Heart left ventricle (tissue), 16 donors: Measurements from ENCODE around the gene MLPH. TPM values are rescaled to one million over a fixed set of nuclear protein-coding genes. Genes with fewer than 3 reads are reported as not detected.

Experiments used
- ATAC-seq, 4 donors: fragments of 200-7000 bp; cut with Tn5 transposase; one replicate each; pipeline ENCODE4 v1.9.1; 2020 to 2022; ENCODE audit warnings: moderate library complexity in 4 of 4, mild to moderate bottlenecking in 3 of 4, moderate number of reproducible peaks in 1 of 4
- DNase-seq, 5 donors: peaks; one replicate each; pipeline ENCODE4 v3.0.0-alpha.2; 2020
- H3K27ac ChIP-seq, 12 donors: fragments of 200-600 bp; sonication (generic) in 4 of 12; one replicate each; pipeline versions ENCODE4 v1.5.0 to v1.8.0; 2016 to 2022; ENCODE audit warnings: mild to moderate bottlenecking in 2 of 12
- H3K27me3 ChIP-seq, 9 donors: fragments of 200-600 bp; sonication (generic) in 2 of 9; one replicate each; pipeline versions ENCODE4 v1.5.1 to v1.8.0; 2016 to 2022; ENCODE audit warnings: mild to moderate bottlenecking in 3 of 9
- H3K36me3 ChIP-seq, 9 donors: fragments of 200-600 bp; sonication (generic) in 2 of 9; one replicate each; pipeline versions ENCODE4 v1.5.0 to v1.8.0; 2018 to 2022; ENCODE audit warnings: mild to moderate bottlenecking in 2 of 9
- H3K4me1 ChIP-seq, 12 donors: fragments of 200-600 bp; sonication (generic) in 4 of 12; one replicate each; pipeline versions ENCODE4 v1.5.0 to v1.8.0; 2016 to 2022; ENCODE audit warnings: mild to moderate bottlenecking in 3 of 12
- H3K4me3 ChIP-seq, 12 donors: fragments of 200-600 bp; sonication (generic) in 4 of 12; one replicate each; pipeline versions ENCODE4 v1.5.0 to v1.8.0; 2017 to 2022; ENCODE audit warnings: mild to moderate bottlenecking in 9 of 12, moderate library complexity in 4 of 12
- H3K9me3 ChIP-seq, 12 donors: fragments of 200-600 bp; sonication (generic) in 4 of 12; one replicate each; pipeline versions ENCODE4 v1.5.0 to v1.8.0; 2016 to 2022; ENCODE audit warnings: mild to moderate bottlenecking in 1 of 12
- POLR2A ChIP-seq, 2 donors: fragments of 450-650 bp; IDR thresholded peaks; one replicate each; pipeline ENCODE4 v1.6.1; 2017; ENCODE audit warnings: antibody characterized with exemption in 2 of 2, mild to moderate bottlenecking in 2 of 2, moderate library complexity in 2 of 2
- WGBS, 4 donors: extraction: QIAGEN DNeasy Blood & Tissue Kit in 2 of 4; methylation state at CpG; one replicate each; pipeline versions ENCODE4 v1.1.5 to v1.1.7; 2013 to 2018; 5-methylcytosine and 5-hydroxymethylcytosine counted together
- intact Hi-C, 10 donors: fragments of 100-400 bp; cut with DNase I; formaldehyde crosslinking; loops; one replicate each; pipeline versions ENCODE4 v1.11.1 to v1.14.2; 2022
- polyA plus RNA-seq, 2 donors: library from polyadenylated mRNA; stranded (reverse); fragments of 200-250 nt; gene quantifications; one replicate each; pipeline ENCODE4 v1.2.3, GENCODE V29; 2013
- total RNA-seq, 9 donors: library from RNA; depleted of rRNA in 2 of 9; stranded (reverse); fragments of >200 nt in 2 of 9; fragmentation: NEBNext Ultra II Directional in 3 of 9; extraction: Animal tissue kit (Norgen Biotek cat#: 25700) in 3 of 9; gene quantifications; one replicate each; pipeline versions ENCODE4 v1.1.0 to v1.2.4, GENCODE V29; 2016 to 2023
- TF ChIP-seq, protein P1 (sequence below), 12 donors: fragments of 200-600 bp; sonication (generic) in 4 of 12; IDR thresholded peaks; one replicate each; pipeline versions ENCODE4 v1.5.0 to v1.8.0; 2018 to 2022; ENCODE audit warnings: antibody characterized with exemption in 12 of 12, mild to moderate bottlenecking in 5 of 12
- donor health status: ischemic (EF 13 %, LVEDD 7.1; RV severe dilation, severe dysfunction).
- donor health status: healthy with polysubstance abuse.
- donor health status: DM: no; HTN: yes; CAD: no.
- donor health status: DM: no; HTN: no; CAD: no.
- donor health status: ischemic (EF 25% LVEDD 6.9; RV normal size, moderate dysfunction).
- donor health status: ischemic (EF 25% LVEDD 5.7; RV mildly dilated, moderate dysfunction).
- donor health status: healthy.
- donor health status: DM: yes; HTN: yes; CAD: no.
- donor health status: ischemic (EF 35%, LVEDD 5.7; RV mildly dilated, moderate dysfunction).
- donor health status: nonischemic (EF 11% LVEDD 7.7; RV severe dilation, severe dysfunction).
- donor health status: DM: yes; HTN: yes; CAD: no.
- donor health status: PGD.
- donor health status: ischemic (EF 29% LVEDD 5.4; RV normal size, mild dysfunction).
- donor health status: nonischemic (EF 23%, LVEDD 6.1; RV moderate dilation, normal function).

MLPH gene
- total and polyA plus RNA-seq, 11 donors, result 18.3 to 60.3 (median 30.7) TPM

DNA sequence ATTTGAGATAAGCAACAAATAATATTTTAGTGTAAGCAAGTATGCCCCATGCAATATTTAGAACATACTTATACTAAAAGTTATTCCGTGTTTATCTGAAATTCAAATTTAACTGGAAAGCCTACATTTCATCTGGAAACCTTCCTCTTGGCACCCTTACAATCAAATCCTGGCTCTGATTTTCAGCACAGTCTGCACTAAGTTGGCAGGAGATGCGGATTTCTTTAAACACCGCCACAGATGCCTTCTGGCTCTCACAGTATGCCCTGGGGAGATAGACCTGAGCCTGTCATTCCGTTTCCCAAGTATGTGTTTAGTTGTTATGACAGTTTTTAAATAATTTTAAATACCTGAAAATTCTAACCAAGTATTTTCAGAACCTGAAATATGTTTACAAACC, 7.3 kb upstream of the MLPH start:
- Histone ChIP-seq H3K27ac (peak overlapping the region in 2 of 12 donors; percentile 7 to 39), H3K27me3 (peaks cover 0 to 19% (median 0%) of the 10 kb centered on the region in 9 donors), H3K4me1 (peaks cover 0 to 42% (median 13%) of the 10 kb centered on the region in 12 donors), H3K9me3 (no peaks in the 10 kb centered on the region), H3K4me3 (no peak overlapping the region), H3K36me3 (no peaks in the 10 kb centered on the region)
- ATAC-seq, result no peak
- intact Hi-C loops, result loop anchor here in 8 of 10 donors (5.0 to 10.0 kb wide), 4 partner anchors 325 to 387 kb away; no protein-coding TSS in a partner anchor
- WGBS, 4 donors, result 31 to 65% (median 56%) methylated on average over 4 of the region's 4 CpGs
- DNase-seq, result no peak
- no peak for TF ChIP-seq POLR2A (IDR thresholded peaks at IDR 0.05)
- TF ChIP-seq, protein P1, sequence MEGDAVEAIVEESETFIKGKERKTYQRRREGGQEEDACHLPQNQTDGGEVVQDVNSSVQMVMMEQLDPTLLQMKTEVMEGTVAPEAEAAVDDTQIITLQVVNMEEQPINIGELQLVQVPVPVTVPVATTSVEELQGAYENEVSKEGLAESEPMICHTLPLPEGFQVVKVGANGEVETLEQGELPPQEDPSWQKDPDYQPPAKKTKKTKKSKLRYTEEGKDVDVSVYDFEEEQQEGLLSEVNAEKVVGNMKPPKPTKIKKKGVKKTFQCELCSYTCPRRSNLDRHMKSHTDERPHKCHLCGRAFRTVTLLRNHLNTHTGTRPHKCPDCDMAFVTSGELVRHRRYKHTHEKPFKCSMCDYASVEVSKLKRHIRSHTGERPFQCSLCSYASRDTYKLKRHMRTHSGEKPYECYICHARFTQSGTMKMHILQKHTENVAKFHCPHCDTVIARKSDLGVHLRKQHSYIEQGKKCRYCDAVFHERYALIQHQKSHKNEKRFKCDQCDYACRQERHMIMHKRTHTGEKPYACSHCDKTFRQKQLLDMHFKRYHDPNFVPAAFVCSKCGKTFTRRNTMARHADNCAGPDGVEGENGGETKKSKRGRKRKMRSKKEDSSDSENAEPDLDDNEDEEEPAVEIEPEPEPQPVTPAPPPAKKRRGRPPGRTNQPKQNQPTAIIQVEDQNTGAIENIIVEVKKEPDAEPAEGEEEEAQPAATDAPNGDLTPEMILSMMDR (IDR thresholded peaks at IDR 0.05), result no peak

DNA sequence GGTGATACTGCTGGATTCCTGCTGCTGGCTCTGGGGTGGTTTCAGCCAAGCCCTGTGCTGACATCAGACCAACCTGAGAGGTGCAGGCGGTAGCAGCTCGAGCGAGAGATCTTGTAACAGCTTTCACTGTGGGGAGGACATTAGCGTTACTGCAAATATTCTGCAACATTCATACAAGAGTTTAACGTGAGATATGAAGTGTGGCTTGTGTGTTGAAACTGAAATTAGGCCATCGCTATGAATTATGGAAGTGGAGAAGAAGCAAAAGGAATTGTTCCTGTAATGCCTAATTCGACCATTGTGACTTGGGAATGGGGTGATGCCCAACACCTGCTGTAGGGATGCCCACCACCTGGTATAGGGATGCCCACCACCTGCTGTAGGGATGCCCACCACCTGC, 6.5 kb upstream of the MLPH start:
- Histone ChIP-seq H3K27ac (peak overlapping the region in 1 of 12 donors; percentile 39), H3K27me3 (peaks cover 0 to 26% (median 0%) of the 10 kb centered on the region in 9 donors), H3K9me3 (no peaks in the 10 kb centered on the region), H3K36me3 (no peaks in the 10 kb centered on the region), H3K4me1 (peaks cover 0 to 40% (median 11%) of the 10 kb centered on the region in 12 donors), H3K4me3 (no peak overlapping the region)
- intact Hi-C loops, result no loop called here
- ATAC-seq (no peak), DNase-seq (no peak)
- no peak for TF ChIP-seq POLR2A (IDR thresholded peaks at IDR 0.05)
- TF ChIP-seq, protein P1 (IDR thresholded peaks at IDR 0.05), result no peak
- WGBS, 4 donors, result 93 to 96% (median 94%) methylated on average over 7 of the region's 7 CpGs

DNA sequence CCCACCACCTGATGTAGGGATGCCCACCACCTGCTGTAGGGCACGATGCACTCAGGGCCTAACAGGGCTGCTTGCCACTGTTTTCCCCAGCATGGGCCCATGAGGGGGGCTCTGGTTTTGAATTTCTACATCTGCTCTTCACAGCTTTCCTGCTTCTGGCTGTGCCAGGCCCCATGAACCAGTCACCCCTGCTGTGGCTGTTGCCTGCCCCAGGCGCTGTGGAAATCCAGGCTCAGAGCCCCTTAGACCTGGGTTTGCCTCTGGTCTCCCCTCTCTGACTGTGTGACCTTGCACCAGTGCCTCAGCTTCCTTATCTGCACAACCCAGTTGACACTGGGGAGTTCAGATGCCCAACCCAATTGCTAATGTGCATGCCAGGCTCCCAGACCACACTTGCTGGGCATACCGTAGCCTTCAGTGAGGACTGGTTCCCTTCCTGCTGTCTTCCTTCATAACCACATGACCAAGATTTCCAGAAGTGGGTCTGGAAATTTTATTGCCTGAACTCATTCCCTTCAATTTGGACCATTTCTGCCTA, 6.0 kb upstream of the MLPH start:
- Histone ChIP-seq H3K36me3 (no peaks in the 10 kb centered on the region), H3K4me3 (no peak overlapping the region), H3K4me1 (peaks cover 0 to 40% (median 8%) of the 10 kb centered on the region in 12 donors), H3K27ac (no peak overlapping the region), H3K9me3 (no peaks in the 10 kb centered on the region), H3K27me3 (peaks cover 0 to 26% (median 0%) of the 10 kb centered on the region in 9 donors)
- intact Hi-C loops, result no loop called here
- no peak for DNase-seq
- no peak for TF ChIP-seq POLR2A (IDR thresholded peaks at IDR 0.05)
- TF ChIP-seq, protein P1 (IDR thresholded peaks at IDR 0.05), result no peak
- ATAC-seq, result no peak
- 89 to 94% (median 91%) methylated on average over 3 of the region's 3 CpGs for WGBS, 4 donors

DNA sequence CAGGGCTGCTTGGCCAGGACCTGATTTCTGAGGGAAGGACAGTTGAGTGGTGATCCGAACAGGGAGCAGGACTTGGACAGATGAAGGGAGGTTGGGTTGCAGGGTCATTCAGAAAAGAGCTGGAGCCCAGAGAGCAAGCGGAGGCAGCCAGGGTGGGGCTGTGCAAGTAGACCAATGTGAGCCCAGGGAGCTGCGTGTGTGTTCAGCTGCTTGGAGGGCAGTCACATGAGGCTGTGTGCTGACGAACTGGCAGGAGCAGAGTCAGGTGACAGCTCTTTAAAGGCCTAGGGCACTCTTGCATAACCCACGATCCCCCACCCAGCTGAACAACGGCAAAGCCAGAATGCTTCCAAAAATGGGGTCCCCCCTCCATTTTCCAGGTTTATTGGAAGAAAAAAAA, 4.6 kb upstream of the MLPH start:
- H3K4me1 ChIP-seq, result peaks cover 0 to 48% (median 16%) of the 10 kb centered on the region in 12 donors
- peak overlapping the region; percentile 4 to 87 (median 72) for H3K27ac ChIP-seq
- H3K4me3 ChIP-seq, result peak overlapping the region in 2 of 12 donors; percentile 12 to 27
- intact Hi-C loops, result no loop called here
- peak; percentile 75 to 92 (median 82) for DNase-seq
- 34 to 54% (median 36%) methylated on average over 6 of the region's 6 CpGs for WGBS, 4 donors
- ATAC-seq, result peak; percentile 91 to 95 (median 94)
- H3K27me3 ChIP-seq, result peaks cover 0 to 35% (median 8%) of the 10 kb centered on the region in 9 donors
- no peaks in the 10 kb centered on the region for H3K36me3 ChIP-seq
- peak in 1 of 2 donors; percentile 47 for TF ChIP-seq POLR2A (IDR thresholded peaks at IDR 0.05)
- TF ChIP-seq, protein P1 (IDR thresholded peaks at IDR 0.05), result no peak
- no peaks in the 10 kb centered on the region for H3K9me3 ChIP-seq
